Stimulated activated naive CD4-positive, alpha-beta T cell treated with Interleukin-2 at 50 U/mL for 16 hours (primary cell): ENCODE data around the gene EFCAB6.

Experiments used
- DNase-seq: peaks from one replicate; lab custom pipeline; 2025; lab: John Stamatoyannopoulos, UW

The EFCAB6 gene

GRCh38 chr22:43819421-43819921 lies 7.4 kb upstream of the EFCAB6 start:
- DNase-seq, result no peak

GRCh38 chr22:43818981-43819380 lies 6.9 kb upstream of the EFCAB6 start:
- DNase-seq, result no peak

DNA sequence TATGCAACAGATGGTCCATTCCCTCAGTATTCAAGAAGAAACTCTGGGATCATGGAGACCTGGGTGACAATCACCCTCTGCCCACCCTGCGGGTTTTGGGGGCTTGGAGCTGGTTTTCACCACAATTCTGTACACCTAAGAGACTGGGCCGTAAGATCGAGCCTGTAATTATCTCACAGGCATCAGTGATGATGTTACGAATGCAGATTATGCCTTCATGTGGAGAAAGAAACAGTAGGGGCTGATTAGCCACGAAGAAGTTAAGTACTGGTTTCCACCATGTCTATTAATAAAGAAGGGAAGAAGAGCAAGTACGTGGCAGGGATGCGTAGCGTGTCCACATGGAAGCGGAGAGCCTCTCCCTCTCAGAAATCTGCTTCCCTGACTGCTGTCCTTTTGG lies 5.3 kb upstream of the EFCAB6 start:
- no peak for DNase-seq

DNA sequence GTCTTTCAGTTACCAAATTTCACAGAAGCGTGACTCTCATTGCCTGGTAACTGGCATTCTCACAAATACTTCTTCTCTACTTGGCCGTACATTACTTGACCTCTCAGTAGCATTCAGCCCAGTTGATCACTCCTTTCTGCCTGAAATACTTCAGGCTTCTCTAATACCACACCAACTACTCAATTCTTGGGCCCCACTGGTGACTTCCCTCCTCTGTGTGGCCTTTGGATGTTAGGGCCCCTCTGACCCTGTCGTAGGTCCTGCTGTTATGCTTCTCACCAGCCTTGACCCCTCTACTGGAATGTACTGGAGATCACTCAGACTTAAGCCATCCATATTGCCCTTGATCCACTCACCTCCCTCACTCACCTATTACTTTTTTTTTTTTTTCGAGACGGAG lies 2.2 kb upstream of the EFCAB6 start:
- no peak for DNase-seq

GRCh38 chr22:43812890-43813289 lies 785 bp upstream of the EFCAB6 start:
- DNase-seq, result no peak

DNA sequence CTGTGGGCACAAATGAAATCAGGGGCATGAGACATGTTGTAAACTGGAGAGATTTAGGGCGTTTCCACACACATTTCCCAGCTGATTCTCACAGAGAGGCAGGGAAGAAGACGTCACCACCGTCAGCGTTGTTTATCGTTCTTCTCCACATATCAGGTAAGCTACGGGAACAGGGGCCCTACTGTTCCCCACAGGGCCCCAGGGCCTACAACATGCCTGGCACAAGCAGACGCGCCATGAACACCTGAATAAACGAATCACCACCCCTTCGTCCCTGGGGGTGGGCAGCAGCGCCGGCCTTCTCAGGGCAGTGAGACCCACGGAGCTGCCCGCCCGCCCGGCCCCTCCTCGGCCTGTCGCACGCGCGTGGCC lies 342 bp downstream of the EFCAB6 start:
- DNase-seq, result no peak

GRCh38 chr22:43802897-43803495 lies 9.1 kb downstream of the EFCAB6 start:
- no peak for DNase-seq

DNA sequence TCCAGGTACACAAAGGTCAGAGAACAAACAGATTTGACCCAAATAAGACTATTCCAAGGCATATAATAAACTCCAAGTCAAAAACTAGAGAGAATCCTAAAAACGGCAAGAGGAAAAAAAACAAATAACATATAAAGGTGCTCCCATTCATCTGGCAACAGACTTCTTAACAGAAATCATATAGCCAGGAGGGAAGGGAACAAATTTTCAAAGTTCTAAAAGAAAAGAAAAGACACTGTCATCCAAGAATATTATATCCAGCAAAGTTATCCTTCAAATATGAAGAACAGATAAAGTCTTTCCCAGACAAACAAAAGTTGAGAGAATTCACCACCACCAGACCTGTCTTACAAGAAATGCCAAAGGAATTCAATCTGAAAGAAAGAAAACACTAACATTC lies 11.1 kb downstream of the EFCAB6 start:
- no peak for DNase-seq

GRCh38 chr22:43798492-43798891 lies 13.6 kb downstream of the EFCAB6 start:
- no peak for DNase-seq

DNA sequence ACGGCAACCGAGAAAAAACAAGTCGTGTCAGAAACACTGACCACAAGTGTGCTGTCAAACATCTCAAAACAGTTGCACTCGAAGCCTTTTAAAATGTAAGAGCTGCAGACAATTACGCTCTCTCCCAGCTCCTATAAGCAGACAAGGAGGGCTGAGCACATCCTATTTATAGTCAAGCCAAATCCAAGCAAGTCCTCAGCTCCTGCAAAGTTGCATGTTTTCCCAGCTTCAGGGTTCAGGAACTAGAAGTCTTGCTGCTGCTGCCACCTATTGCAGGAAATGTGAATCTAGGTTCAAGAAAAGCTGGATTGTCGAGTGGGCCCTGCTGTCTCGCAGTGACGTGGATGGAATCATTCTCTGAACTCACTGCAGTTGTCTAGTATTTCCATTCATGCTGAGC lies 15.5 kb downstream of the EFCAB6 start:
- no peak for DNase-seq

DNA sequence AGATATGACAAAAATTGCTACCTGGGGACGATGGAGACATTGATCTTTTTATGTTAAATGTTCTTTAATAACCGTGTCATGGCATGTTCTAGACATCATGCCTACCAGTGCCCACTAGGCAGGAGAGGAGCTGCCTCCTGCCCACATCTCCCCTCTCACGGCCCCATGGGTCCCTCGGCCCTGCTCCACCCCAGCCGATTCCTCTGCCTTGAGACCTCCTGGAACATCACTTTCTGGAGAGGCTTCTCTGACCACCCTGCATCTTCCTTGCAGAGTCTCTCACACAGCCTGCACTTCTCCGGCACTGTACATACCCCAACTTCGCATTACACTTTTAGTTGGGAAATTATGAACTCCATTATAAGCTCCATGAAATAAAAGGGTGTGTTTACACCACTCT lies 16.8 kb downstream of the EFCAB6 start:
- DNase-seq, result no peak

- no peak for DNase-seq
Measured at GRCh38 chr22:43792905-43793304, 19.2 kb downstream of the EFCAB6 start.

DNA sequence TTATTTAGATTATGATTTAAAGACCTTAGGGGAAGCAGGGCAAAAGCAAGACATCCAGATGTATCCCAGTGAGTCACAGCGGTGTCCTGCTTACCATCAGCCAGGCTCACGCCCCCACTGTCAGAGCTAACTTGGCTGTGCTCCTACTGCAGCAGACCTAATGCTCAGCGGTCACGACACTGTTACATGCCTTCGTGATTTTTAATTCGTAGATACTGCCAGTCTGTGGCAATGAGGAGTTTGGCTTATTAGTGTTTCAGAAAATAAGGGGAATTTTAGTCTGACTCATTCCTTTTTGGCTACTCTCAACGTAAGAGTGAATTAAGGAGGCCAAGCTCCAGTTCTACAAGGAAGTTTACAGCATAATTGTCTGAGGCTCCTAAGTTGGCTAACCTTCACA lies 22.7 kb downstream of the EFCAB6 start:
- no peak for DNase-seq

- no peak for DNase-seq
Measured at GRCh38 chr22:43783777-43784176, 28.3 kb downstream of the EFCAB6 start.

DNA sequence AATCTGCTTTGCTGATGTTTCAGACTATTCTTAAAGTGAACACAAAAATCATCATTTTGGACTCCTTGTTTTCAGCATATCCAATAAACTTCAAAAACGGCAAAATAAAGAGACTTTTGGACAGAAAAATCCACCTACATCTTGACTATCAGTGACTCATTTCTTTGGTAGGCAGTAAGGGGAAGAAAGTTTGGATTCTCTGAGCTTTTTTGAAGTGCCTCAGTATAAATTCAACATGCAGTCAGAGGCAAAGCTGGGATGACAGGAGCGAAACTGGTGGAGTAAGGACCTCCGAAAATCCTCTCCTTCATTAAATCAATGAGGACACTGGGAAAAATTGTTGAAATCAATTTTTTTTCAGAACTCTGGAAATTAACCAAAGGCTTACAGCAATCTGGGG lies 29.7 kb downstream of the EFCAB6 start:
- DNase-seq, result no peak

DNA sequence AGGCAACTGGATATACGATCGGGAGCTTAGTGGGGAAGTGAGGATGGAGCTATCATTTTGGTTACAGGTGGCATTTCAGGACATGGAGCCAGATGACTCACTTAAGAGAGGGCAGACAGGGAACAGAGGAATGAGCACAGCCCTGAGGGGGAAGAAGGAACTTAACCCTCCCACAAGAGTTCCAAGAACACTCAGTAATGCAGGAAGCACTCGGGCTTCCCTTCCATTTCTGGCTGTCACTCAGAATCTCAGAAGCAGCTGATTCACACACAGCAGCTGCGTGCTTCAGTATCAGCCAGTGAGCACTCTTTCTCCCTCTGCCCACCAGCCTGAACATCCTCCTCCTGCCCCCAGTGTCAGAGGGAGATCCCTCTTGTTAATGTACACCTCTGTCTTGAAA lies 34.8 kb downstream of the EFCAB6 start:
- DNase-seq, result no peak

DNA sequence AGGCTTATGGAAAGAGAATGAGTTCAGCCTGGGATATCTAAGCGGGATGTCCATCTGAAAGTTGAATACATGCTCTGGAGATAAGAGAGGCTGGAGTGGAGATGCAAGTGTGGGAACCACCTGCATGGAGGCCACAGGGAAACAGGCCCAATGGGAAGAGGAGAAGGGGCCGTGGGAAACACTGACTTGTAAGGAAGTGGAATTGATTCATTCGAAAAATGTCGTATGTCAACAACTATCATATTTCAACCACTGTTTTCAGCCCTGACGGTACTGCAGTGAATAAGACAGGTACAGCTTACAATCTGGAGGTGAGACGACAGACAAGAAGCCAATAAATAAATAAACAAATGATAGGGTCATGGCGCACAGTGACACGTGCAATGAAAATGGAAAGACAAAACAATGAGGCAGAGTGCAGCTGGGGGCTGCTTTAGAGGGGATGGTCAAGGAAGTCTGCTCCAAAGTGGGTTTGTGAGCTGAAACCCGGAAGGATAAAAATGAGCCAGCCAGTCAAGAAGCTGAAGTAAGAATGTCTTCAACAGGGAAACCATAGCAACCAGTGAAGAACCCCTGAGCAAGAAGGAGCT lies 35.9 kb downstream of the EFCAB6 start:
- no peak for DNase-seq

GRCh38 chr22:43774318-43774915 lies 37.7 kb downstream of the EFCAB6 start:
- DNase-seq, result no peak

- DNase-seq, result no peak
Measured at GRCh38 chr22:43772831-43773230, 39.3 kb downstream of the EFCAB6 start.

GRCh38 chr22:43755452-43755851 lies 56.7 kb downstream of the EFCAB6 start:
- DNase-seq, result no peak

DNA sequence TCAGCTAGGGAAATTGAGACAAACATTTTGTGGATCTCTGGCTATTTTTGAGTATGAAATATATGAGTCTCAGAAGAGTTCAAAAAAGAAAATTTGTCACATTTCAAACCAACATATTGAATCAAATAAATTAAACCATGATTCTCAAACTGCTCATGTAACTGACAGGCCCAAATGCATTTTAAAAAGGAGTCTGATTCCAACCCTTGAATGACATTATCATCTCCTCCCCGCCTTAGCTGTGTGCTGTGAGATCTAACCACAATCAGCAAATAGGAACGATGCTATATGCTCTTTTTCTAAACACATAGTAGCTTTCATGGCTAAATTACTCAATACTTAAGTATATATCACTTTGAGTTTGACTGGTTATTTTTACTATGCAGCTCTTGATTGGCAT lies 57.1 kb downstream of the EFCAB6 start:
- no peak for DNase-seq

GRCh38 chr22:43754176-43754575 lies 57.9 kb downstream of the EFCAB6 start:
- no peak for DNase-seq

- DNase-seq, result no peak
Measured at GRCh38 chr22:43753688-43754087, 58.4 kb downstream of the EFCAB6 start.

GRCh38 chr22:43750751-43751150 lies 61.4 kb downstream of the EFCAB6 start:
- no peak for DNase-seq
